Measurements from ENCODE around the gene CPS1.

Gene CPS1

GRCh38 chr2:210540471-210540870, 15.9 kb upstream of the CPS1 start:
- Histone ChIP-seq H3K4me3 (replicated peaks; ENCODE audit: low read depth, low read length) (no peak overlapping the region), H3K36me3 (ENCODE audit: control insufficient read depth, insufficient read depth, low read length) (no peaks in the 10 kb centered on the region), H3K27me3 (replicated peaks; ENCODE audit: control insufficient read depth, insufficient read depth, low read length) (no peaks in the 10 kb centered on the region)
- DNase-seq (ENCODE audit: extremely low read depth, insufficient read length), result no peak
- TF ChIP-seq CTCF (IDR thresholded peaks at IDR 0.05; ENCODE audit: insufficient read depth, low read length, poor library complexity, severe bottlenecking), result no peak

GRCh38 chr2:210540900-210541289, 15.5 kb upstream of the CPS1 start:
- no peak for TF ChIP-seq CTCF (IDR thresholded peaks at IDR 0.05; ENCODE audit: insufficient read depth, low read length, poor library complexity, severe bottlenecking)
- Histone ChIP-seq H3K4me3 (replicated peaks; ENCODE audit: low read depth, low read length) (no peak overlapping the region), H3K36me3 (ENCODE audit: control insufficient read depth, insufficient read depth, low read length) (no peaks in the 10 kb centered on the region), H3K27me3 (replicated peaks; ENCODE audit: control insufficient read depth, insufficient read depth, low read length) (no peaks in the 10 kb centered on the region)
- DNase-seq (ENCODE audit: extremely low read depth, insufficient read length), result no peak

- Histone ChIP-seq H3K27me3 (replicated peaks; ENCODE audit: control insufficient read depth, insufficient read depth, low read length) (no peaks in the 10 kb centered on the region), H3K36me3 (ENCODE audit: control insufficient read depth, insufficient read depth, low read length) (no peaks in the 10 kb centered on the region), H3K4me3 (replicated peaks; ENCODE audit: low read depth, low read length) (no peak overlapping the region)
- no peak for TF ChIP-seq CTCF (IDR thresholded peaks at IDR 0.05; ENCODE audit: insufficient read depth, low read length, poor library complexity, severe bottlenecking)
- DNase-seq (ENCODE audit: extremely low read depth, insufficient read length), result no peak
Observed at GRCh38 chr2:210541290-210541902, 15.0 kb upstream of the CPS1 start.

- no peak for TF ChIP-seq CTCF (IDR thresholded peaks at IDR 0.05; ENCODE audit: insufficient read depth, low read length, poor library complexity, severe bottlenecking)
- DNase-seq (ENCODE audit: extremely low read depth, insufficient read length), result no peak
- Histone ChIP-seq H3K4me3 (replicated peaks; ENCODE audit: low read depth, low read length) (no peak overlapping the region), H3K27me3 (replicated peaks; ENCODE audit: control insufficient read depth, insufficient read depth, low read length) (no peaks in the 10 kb centered on the region), H3K36me3 (ENCODE audit: control insufficient read depth, insufficient read depth, low read length) (no peaks in the 10 kb centered on the region)
Observed at GRCh38 chr2:210544007-210544590, 12.3 kb upstream of the CPS1 start.

GRCh38 chr2:210544831-210545230, 11.6 kb upstream of the CPS1 start:
- Histone ChIP-seq H3K36me3 (ENCODE audit: control insufficient read depth, insufficient read depth, low read length) (no peaks in the 10 kb centered on the region), H3K27me3 (replicated peaks; ENCODE audit: control insufficient read depth, insufficient read depth, low read length) (no peaks in the 10 kb centered on the region), H3K4me3 (replicated peaks; ENCODE audit: low read depth, low read length) (no peak overlapping the region)
- TF ChIP-seq CTCF (IDR thresholded peaks at IDR 0.05; ENCODE audit: insufficient read depth, low read length, poor library complexity, severe bottlenecking), result no peak
- DNase-seq (ENCODE audit: extremely low read depth, insufficient read length), result no peak

Measured in GM06990 (cell line).